GM12873 (cell line): Measurements from ENCODE around the gene ZNF497.

Source experiments
- CTCF ChIP-seq: IDR thresholded peaks from 2 replicates; pipeline ENCODE4 v1.5.1; 2012; ENCODE audit warnings: low read depth, mild to moderate bottlenecking, moderate library complexity, low read length, control low read depth; ENCODE audit not compliant: insufficient read depth; ENCODE audit errors: missing control alignments

ZNF497 gene

DNA sequence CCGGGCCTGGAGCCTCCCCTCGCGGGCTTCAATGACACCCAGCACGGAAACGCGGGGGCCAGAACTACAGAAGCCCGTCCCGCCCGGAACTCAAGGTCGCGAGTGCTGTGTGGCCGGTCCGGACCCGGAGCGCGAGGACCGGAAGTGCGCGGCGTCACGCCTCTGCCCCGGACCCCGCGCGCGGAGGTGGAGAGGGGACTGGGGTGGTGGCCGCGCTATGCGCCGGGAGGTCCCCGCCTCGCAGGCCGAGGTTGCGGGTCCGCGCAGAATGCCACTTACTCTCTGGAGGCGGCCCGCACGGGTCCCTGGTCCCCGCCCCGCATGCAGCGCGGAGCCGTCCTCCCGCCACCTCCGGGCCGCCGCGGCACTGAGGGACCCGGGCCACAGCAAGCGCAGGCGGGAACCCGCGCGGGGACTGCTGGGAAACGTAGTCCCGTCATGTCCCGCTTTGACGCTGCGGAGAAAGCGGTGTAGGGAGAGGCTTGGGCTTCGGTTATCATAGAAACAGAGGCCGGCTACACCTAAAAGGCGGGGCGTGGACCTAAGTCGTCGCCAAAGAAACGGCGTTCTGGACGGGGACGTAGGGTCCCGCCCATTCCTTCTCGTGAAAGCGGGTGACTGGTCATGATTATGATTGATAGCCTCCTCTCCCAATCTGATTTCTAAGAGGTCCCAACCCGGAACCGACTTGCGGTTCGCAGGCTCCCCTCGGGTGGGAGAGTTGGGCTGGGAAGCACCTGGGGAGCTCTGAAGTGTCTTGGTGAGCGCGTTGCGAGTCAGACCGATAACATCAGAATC lies 18.3 kb upstream of the ZNF497 start, which contains the start of gene ZNF837:
TSS of gene ZNF837 (minus strand) at position 369 of the 798 bp plus-strand sequence. CDS start 11,698 bp downstream, outside the sequence.
- TF ChIP-seq CTCF = no peak

DNA sequence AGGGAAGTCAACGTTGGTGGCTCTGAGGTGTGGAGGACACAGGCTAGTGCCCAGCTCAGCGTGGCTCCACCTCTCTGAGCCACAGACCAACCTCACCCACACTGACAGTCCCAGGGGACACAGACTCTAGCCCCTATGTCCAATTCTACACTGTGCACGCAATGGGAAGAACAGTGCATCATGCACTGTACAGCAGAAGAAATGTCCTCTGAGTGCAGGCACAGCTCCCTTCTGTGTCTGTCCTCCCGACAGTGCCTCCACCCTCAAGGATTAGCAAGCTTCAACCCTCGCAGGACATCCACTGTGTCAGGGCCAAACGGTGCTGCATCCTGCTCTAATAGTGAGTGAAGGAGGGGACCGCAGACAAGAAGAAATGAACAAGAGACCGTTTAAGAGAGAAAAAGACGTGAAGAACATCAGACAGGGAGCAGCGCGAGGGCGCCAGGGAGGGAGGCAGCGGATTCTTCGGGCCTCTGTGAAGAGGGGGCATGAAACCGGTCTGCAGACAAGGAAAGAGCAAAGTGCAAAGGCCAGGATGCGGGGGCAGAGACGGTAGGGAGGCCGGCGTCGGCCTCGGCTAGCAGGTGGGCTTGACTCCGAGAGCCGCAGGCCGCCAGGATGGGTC lies 17.6 kb upstream of the ZNF497 start:
- no peak for TF ChIP-seq CTCF

DNA sequence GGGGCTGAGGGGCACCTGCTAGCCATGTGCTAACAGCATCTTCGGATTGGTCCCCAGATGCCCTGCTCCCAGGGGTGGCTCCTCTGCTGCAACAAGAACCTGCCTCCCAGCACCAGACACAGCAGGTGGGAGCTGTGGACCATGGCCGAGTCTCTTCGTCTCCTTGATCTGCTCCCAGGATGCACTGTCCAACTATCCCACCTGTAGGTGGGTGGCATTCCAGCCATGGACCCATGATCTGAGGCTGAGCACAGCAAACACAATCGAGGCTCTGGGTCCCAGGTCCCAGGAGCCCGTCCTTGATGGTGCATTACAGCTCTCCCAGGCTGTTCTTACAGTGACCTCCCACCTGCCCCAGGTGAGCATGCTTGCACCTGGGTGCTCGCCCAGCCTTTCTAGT lies 16.7 kb upstream of the ZNF497 start:
- TF ChIP-seq CTCF = no peak

- TF ChIP-seq CTCF = no peak
Measured at GRCh38 chr19:58374200-58374599, 11.6 kb upstream of the ZNF497 start.

DNA sequence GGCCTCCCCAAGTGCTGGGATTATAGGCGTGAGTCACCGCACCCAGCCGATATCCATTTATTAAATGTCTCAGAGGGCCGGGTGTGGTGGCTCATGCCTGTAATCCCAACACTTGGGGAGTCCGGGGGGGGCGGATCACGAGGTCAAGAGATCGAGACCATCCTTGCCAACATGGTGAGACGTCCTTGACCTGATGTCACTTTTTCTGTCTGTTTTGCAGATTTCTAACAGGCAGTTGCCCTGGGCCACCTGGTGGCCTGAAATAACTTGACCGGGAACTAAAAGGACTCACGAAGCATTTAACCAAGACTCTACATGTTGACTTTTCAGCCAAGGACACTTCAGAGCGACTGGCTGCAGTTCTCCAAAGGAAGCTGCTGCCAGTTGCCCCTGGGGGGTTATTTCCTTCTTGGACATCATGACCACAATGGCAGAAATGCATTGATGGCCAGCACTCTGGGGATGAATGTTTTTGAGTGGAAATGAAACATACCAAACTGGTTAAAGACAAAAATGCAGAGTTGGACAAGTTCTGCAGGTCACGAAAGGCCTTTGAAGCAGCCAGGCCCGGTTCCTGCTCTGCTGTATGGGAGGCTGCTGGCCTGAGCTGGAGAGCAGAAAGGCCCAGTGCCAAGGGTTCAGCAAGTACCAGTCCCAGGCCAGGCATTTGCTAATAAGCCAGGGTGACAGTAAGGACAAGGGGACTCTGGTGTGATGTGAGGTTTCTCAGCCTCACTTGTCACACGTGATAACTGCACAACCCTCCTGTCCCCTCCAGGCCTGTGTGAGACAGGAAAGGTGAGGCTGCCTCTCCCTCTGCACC lies 10.0 kb upstream of the ZNF497 start:
- peak; percentile 8 for TF ChIP-seq CTCF

- TF ChIP-seq CTCF = no peak
Measured at GRCh38 chr19:58368561-58369360, 6.2 kb upstream of the ZNF497 start.
